SU-DHL-6 (cell line): Measurements from ENCODE around the gene CORO1A.

Experiments used
- EZH2phosphoT487 ChIP-seq: fragments of 200-600 bp; sonication (generic), shearing (Covaris generic); conservative IDR thresholded peaks from 2 replicates; pipeline ENCODE4 v1.6.1; 2018; ENCODE audit warnings: mild to moderate bottlenecking, antibody characterized with exemption, low read length, moderate library complexity, mixed read lengths
- TF ChIP-seq, protein P1 (sequence below): fragments of 200-600 bp; sonication (generic); IDR thresholded peaks from one replicate; pipeline ENCODE4 v1.5.1; 2017; ENCODE audit warnings: antibody characterized with exemption, mild to moderate bottlenecking, low read length, moderate library complexity; ENCODE audit not compliant: insufficient read depth, poor library complexity, severe bottlenecking

GRCh38 chr16:30179195-30179594 lies 4.2 kb upstream of the CORO1A start:
- TF ChIP-seq, protein P1, sequence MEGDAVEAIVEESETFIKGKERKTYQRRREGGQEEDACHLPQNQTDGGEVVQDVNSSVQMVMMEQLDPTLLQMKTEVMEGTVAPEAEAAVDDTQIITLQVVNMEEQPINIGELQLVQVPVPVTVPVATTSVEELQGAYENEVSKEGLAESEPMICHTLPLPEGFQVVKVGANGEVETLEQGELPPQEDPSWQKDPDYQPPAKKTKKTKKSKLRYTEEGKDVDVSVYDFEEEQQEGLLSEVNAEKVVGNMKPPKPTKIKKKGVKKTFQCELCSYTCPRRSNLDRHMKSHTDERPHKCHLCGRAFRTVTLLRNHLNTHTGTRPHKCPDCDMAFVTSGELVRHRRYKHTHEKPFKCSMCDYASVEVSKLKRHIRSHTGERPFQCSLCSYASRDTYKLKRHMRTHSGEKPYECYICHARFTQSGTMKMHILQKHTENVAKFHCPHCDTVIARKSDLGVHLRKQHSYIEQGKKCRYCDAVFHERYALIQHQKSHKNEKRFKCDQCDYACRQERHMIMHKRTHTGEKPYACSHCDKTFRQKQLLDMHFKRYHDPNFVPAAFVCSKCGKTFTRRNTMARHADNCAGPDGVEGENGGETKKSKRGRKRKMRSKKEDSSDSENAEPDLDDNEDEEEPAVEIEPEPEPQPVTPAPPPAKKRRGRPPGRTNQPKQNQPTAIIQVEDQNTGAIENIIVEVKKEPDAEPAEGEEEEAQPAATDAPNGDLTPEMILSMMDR, result no peak
- TF ChIP-seq EZH2phosphoT487, result no peak
